ENCODE measurements around the gene SUGCT.

DNA sequence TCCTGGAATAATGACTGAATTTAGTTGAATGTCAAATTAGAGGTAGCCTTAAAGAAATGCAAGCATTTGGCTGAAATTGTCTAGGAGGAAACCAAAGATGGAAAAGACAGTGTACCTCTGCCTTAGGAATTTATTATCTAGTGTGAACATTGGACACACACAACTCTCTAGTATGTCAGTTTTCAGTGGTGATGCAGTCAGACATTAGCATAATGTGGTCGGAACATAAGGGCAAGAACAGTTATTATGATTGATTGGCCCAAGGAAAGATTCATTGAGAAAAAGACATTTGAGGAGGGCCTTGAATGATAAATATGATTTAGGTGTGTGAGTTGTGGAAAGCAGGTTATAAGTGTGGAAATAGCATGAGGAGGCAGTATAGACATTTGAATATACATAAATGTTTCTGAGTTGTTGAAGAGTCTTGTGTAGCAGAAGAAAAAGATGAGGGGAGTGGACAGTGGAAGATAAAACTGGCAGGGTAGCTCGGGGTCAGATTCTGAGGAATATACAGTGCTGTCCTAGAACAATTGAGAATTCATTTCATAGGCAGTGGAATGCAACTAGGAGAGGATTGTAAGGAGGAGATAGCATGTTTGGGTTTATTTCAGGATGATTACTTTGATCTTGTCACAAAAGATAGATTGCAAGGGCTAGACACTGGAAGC lies 414.7 kb downstream of the SUGCT start:
- TF ChIP-seq, protein P1, sequence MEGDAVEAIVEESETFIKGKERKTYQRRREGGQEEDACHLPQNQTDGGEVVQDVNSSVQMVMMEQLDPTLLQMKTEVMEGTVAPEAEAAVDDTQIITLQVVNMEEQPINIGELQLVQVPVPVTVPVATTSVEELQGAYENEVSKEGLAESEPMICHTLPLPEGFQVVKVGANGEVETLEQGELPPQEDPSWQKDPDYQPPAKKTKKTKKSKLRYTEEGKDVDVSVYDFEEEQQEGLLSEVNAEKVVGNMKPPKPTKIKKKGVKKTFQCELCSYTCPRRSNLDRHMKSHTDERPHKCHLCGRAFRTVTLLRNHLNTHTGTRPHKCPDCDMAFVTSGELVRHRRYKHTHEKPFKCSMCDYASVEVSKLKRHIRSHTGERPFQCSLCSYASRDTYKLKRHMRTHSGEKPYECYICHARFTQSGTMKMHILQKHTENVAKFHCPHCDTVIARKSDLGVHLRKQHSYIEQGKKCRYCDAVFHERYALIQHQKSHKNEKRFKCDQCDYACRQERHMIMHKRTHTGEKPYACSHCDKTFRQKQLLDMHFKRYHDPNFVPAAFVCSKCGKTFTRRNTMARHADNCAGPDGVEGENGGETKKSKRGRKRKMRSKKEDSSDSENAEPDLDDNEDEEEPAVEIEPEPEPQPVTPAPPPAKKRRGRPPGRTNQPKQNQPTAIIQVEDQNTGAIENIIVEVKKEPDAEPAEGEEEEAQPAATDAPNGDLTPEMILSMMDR (IDR thresholded peaks at IDR 0.05): no peak
- no peak for TF ChIP-seq POLR2A (IDR thresholded peaks at IDR 0.05)
